Ovary (tissue), 9 donors: Measurements from ENCODE around the gene NAT10. TPM values are rescaled to one million over a fixed set of nuclear protein-coding genes. Genes with fewer than 3 reads are reported as not detected.
"Not testable (repeated sequence)": the region's sequence is repeated elsewhere in the genome, so short reads cannot be mapped to it uniquely, and the experiment has no call there.

Experiments used
- DNase-seq, 5 donors: peaks; one replicate each; pipeline ENCODE4 v3.0.0-alpha.2; 2019 to 2020
- H3K27ac ChIP-seq, 2 donors: fragments of 200-600 bp; one replicate each; pipeline versions ENCODE4 v1.5.1 to v1.8.0; 2019 to 2022
- H3K27me3 ChIP-seq: fragments of 200-600 bp; one replicate; pipeline ENCODE4 v1.8.0; 2022
- H3K36me3 ChIP-seq: fragments of 200-600 bp; sonication (generic); one replicate; pipeline ENCODE4 v1.5.1; 2019
- H3K4me1 ChIP-seq: one replicate; pipeline ENCODE4 v1.8.1; 2013; ENCODE audit warnings: mild to moderate bottlenecking, moderate library complexity; ENCODE audit not compliant: insufficient read depth
- H3K4me3 ChIP-seq: fragments of 200-600 bp; sonication (generic); one replicate; pipeline ENCODE4 v1.5.1; 2017
- H3K9me3 ChIP-seq, 2 donors: fragments of 200-600 bp in 1 of 2; sonication (generic) in 1 of 2; one replicate each; pipeline versions ENCODE4 v1.5.1 to v1.8.1; 2013 to 2019; ENCODE audit warnings: mild to moderate bottlenecking in 1 of 2, moderate library complexity in 1 of 2
- CTCF ChIP-seq, 3 donors: fragments of 450-650 bp in 2 of 3; fragments of 200-600 bp in 1 of 3; IDR thresholded peaks; one replicate each; pipeline versions ENCODE4 v1.5.1 to v1.8.0; 2016 to 2022; ENCODE audit warnings: antibody characterized with exemption in 3 of 3, mild to moderate bottlenecking in 1 of 3
- EP300 ChIP-seq: sonication (generic); formaldehyde crosslinking; IDR thresholded peaks from one replicate; pipeline ENCODE4 v1.6.1; 2017; ENCODE audit warnings: antibody characterized with exemption
- POLR2A ChIP-seq: fragments of 450-650 bp; IDR thresholded peaks from one replicate; pipeline ENCODE4 v1.6.1; 2017; ENCODE audit warnings: antibody characterized with exemption, mild to moderate bottlenecking, moderate library complexity
- WGBS, 3 donors: extraction: QIAGEN DNeasy Blood & Tissue Kit in 1 of 3; methylation state at CpG; one replicate each; pipeline versions ENCODE4 v1.1.5 to v1.1.7; 2013 to 2017; 5-methylcytosine and 5-hydroxymethylcytosine counted together
- intact Hi-C, 4 donors: fragments of 100-400 bp; cut with DNase I; formaldehyde crosslinking; loops; one replicate each; pipeline versions ENCODE4 v1.11.0 to v1.15.1; 2022 to 2023
- polyA plus RNA-seq, 2 donors: library from polyadenylated mRNA; stranded (reverse); fragments of 200-250 nt in 1 of 2; fragments of 350-450 nt in 1 of 2; fragmentation: Illumina TruSeq in 1 of 2; extraction: RNeasy Lipid Tissue Mini Kit (QIAGEN cat#74804) in 1 of 2; gene quantifications; one replicate each; pipeline ENCODE4 v1.2.3, GENCODE V29; 2013 to 2014
- total RNA-seq, 7 donors: library from RNA; depleted of rRNA in 2 of 7; stranded (reverse); fragments of >200 nt in 2 of 7; fragmentation: NEBNext Ultra II Directional in 3 of 7; extraction: Animal tissue kit (Norgen Biotek cat#: 25700) in 3 of 7; gene quantifications; one replicate each; pipeline versions ENCODE4 v1.1.0 to v1.2.4, GENCODE V29; 2016 to 2023
- donor health status: DM: no; HTN: no; CAD: no; lungs with moderate emphysema.
- donor health status: DM: no; HTN: no; CAD: no.
- donor health status: Bipolar disorder and iron deficiency.
- donor health status: DM: yes; HTN: yes; CAD: no.
- donor health status: DM: no; HTN: no; CAD: no.
- donor health status: DM: yes; HTN: yes; CAD: no.

The NAT10 gene
- total and polyA plus RNA-seq, 9 donors = 19.8 to 60.9 (median 49.1) TPM

- TF ChIP-seq POLR2A = no peak
- TF ChIP-seq EP300 = no peak
- no peak for TF ChIP-seq CTCF (IDR thresholded peaks at IDR 0.05)
- H3K4me1 ChIP-seq = no peaks in the 10 kb centered on the region
- no peaks in the 10 kb centered on the region for H3K27me3 ChIP-seq
- DNase-seq = no peak
- H3K27ac ChIP-seq = no peak overlapping the region
- H3K36me3 ChIP-seq = no peaks in the 10 kb centered on the region
- 76 to 83% (median 79%) methylated on average over 4 of the region's 4 CpGs for WGBS, 3 donors
- intact Hi-C loops = no loop called here
- no peak overlapping the region for H3K4me3 ChIP-seq
- H3K9me3 ChIP-seq = no peaks in the 10 kb centered on the region
These were observed 24.8 kb upstream of the NAT10 start for GRCh38 chr11:34080609-34081008.

- TF ChIP-seq POLR2A (no peak), CTCF (IDR thresholded peaks at IDR 0.05) (no peak), EP300 (no peak)
- WGBS, 3 donors = 78 to 90% (median 86%) methylated on average over 2 of the region's 2 CpGs
- DNase-seq = no peak
- Histone ChIP-seq H3K27me3 (no peaks in the 10 kb centered on the region), H3K4me3 (no peak overlapping the region), H3K36me3 (no peaks in the 10 kb centered on the region), H3K9me3 (no peaks in the 10 kb centered on the region), H3K27ac (no peak overlapping the region), H3K4me1 (no peaks in the 10 kb centered on the region)
- intact Hi-C loops = no loop called here
These were observed 20.8 kb upstream of the NAT10 start for GRCh38 chr11:34084637-34085036.

- no peaks in the 10 kb centered on the region for H3K4me1 ChIP-seq
- WGBS, 3 donors = 92% methylated on average over 4 of the region's 4 CpGs
- no peaks in the 10 kb centered on the region for H3K27me3 ChIP-seq
- no peak overlapping the region for H3K4me3 ChIP-seq
- no peak for TF ChIP-seq POLR2A
- TF ChIP-seq EP300 = no peak
- no peak for TF ChIP-seq CTCF (IDR thresholded peaks at IDR 0.05)
- H3K9me3 ChIP-seq = no peaks in the 10 kb centered on the region
- DNase-seq = no peak
- H3K27ac ChIP-seq = no peak overlapping the region
- H3K36me3 ChIP-seq = no peaks in the 10 kb centered on the region
- intact Hi-C loops = no loop called here
These were observed 18.7 kb upstream of the NAT10 start for GRCh38 chr11:34086554-34087283.

- 87 to 89% (median 88%) methylated on average over 1 of the region's 1 CpG for WGBS, 3 donors
- Histone ChIP-seq H3K4me3 (no peak overlapping the region), H3K36me3 (no peaks in the 10 kb centered on the region), H3K27ac (no peak overlapping the region), H3K4me1 (no peaks in the 10 kb centered on the region), H3K27me3 (no peaks in the 10 kb centered on the region), H3K9me3 (no peaks in the 10 kb centered on the region)
- intact Hi-C loops = no loop called here
- no peak for DNase-seq
- TF ChIP-seq EP300 (no peak), POLR2A (no peak), CTCF (IDR thresholded peaks at IDR 0.05) (no peak)
These were observed 13.6 kb upstream of the NAT10 start for GRCh38 chr11:34091825-34092224.

GRCh38 chr11:34094900-34095299 lies 10.5 kb upstream of the NAT10 start:
- 96 to 97% (median 96%) methylated on average over 2 of the region's 2 CpGs for WGBS, 3 donors
- H3K27me3 ChIP-seq, DNase-seq, H3K4me3 ChIP-seq, H3K36me3 ChIP-seq, H3K4me1 ChIP-seq, H3K27ac ChIP-seq, H3K9me3 ChIP-seq, intact Hi-C loops: not testable (repeated sequence)
